ENCODE data around the gene DNAJB11.

DNA sequence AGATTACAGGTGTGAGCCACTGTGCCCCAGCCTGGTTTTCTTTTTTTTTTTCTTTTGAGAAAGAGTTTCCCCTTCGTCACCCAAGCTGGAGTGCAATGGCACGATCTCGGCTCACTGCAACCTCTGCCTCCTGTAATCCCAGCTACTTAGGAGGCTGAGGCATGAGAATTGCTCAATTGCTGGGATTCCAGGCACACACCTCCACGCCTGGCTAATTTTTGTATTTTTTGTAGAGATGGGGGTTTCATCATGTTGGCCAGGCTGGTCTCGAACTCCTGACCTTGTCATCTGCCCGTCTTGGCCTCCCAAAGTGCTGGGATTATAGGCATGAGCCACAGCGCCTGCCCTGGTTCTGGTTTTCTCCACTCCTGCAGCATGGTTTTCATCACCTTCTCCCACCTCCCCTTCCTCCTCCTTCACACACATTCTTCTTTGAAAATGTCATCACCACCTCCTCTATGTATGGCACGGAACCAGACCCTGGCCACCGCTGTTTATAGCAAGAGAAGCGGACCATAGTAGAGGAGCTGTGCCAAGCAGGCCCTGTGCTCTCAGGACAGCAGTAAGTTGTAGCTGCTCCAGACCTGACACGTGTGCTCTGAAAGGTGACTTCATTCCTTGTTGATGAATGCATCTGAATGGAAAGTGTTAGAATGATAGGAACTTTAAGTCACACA lies 27.7 kb downstream of the DNAJB11 start:
- TF ChIP-seq, protein P1, sequence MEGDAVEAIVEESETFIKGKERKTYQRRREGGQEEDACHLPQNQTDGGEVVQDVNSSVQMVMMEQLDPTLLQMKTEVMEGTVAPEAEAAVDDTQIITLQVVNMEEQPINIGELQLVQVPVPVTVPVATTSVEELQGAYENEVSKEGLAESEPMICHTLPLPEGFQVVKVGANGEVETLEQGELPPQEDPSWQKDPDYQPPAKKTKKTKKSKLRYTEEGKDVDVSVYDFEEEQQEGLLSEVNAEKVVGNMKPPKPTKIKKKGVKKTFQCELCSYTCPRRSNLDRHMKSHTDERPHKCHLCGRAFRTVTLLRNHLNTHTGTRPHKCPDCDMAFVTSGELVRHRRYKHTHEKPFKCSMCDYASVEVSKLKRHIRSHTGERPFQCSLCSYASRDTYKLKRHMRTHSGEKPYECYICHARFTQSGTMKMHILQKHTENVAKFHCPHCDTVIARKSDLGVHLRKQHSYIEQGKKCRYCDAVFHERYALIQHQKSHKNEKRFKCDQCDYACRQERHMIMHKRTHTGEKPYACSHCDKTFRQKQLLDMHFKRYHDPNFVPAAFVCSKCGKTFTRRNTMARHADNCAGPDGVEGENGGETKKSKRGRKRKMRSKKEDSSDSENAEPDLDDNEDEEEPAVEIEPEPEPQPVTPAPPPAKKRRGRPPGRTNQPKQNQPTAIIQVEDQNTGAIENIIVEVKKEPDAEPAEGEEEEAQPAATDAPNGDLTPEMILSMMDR (IDR thresholded peaks at IDR 0.05), result no peak
- TF ChIP-seq ZFX (IDR thresholded peaks at IDR 0.05; ENCODE audit: borderline replicate concordance), result no peak
